GM04503 (cell line): ENCODE measurements around the gene COTL1.
"Not testable (repeated sequence)": the region's sequence is repeated elsewhere in the genome, so short reads cannot be mapped to it uniquely, and the experiment has no call there.

Experiments
- DNase-seq: peaks from one replicate; pipeline ENCODE4 v3.0.0-alpha.2; 2012; ENCODE audit warnings: low read depth

The COTL1 gene

DNA sequence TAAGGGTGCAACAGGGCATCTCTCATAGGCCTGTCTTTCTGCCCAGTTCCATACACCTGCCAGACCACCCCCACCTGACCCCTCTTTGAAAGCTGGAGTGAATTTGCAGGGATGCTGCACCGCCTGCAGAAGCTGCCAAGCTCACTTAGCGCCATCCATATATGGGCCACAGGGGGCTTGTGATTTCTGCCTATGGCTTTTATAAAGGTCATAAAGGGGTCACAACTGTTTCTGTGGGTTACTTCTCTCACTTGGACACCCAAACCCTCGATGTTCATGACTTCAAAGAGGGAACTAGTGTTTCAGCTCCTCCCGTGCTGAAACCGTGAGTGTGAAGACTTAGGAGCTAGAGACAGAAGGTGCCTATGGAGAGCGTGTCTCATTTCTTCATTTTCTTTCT lies 89.6 kb downstream of the COTL1 start:
- DNase-seq = no peak

DNA sequence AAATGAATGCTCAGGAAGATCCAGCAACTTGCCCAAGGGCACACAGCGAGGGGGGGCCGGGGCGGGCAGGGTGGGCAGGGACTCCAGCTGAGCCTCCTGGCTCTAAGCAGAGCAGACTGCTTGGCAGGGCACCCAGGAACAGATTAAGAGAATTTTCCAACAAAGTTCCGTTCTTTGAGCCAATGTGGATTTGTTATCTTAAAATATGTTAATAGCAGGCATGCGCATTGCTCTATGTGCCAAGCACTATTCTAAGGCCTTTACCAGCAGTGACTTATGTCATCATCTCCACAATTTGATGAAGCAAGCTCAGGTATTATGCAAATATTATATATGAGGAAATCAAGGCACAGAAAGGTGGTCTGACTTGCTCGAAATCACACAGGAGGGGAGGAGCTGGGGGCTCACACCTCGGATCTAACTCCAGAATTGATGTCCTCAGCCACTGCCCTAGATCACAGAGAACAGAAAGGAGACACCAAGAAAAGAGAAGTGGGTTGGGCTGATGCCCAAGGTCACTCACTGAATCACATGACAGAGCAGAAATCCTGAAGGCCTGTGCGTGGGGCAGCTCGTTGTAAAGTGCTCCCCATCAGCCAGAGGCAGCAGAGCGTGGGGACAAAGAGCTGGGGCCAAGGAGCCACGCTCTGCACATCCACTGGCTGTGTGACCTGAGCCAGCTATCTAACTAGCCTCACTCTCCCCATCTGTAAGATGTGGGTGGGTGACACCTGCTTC lies 90.2 kb downstream of the COTL1 start:
- DNase-seq = no peak

DNA sequence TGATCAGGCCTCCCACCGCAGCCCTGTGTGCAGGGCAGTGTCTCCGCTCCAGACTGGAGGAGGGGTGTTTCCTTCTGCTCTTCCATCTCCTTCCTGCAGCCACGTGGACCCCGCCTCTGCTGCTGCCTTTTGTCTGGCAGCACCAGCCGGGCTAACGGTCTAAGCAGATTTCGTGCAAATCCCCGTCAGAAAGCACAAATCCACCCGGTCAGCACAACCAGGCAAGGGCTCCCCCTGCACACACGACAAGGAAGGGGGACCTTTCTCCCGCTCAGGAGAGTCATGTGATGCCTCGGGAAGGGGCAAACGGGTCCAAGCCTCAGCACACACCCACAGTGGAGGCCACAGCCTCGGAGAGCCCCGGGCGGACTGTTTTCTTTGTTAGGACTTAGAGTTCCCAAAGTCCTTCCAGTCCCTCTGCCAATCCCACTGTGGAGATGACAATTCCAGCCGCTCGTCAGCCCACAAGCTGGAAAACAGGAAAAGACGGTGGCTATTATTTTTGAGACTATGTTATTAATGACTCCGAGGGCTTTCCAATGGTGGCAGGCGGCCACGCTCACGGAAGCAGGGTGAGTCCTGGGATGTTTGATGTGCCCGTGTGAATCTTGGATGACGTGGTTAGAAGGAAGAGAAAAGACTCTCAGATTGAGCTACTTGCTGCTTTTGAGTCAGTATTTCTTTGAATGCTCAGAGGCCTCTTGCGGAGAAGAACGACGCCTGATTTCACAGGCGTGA lies 90.9 kb downstream of the COTL1 start:
- no peak for DNase-seq

GRCh38 chr16:84524941-84525581 lies 92.8 kb downstream of the COTL1 start:
- not testable (repeated sequence) for DNase-seq

DNA sequence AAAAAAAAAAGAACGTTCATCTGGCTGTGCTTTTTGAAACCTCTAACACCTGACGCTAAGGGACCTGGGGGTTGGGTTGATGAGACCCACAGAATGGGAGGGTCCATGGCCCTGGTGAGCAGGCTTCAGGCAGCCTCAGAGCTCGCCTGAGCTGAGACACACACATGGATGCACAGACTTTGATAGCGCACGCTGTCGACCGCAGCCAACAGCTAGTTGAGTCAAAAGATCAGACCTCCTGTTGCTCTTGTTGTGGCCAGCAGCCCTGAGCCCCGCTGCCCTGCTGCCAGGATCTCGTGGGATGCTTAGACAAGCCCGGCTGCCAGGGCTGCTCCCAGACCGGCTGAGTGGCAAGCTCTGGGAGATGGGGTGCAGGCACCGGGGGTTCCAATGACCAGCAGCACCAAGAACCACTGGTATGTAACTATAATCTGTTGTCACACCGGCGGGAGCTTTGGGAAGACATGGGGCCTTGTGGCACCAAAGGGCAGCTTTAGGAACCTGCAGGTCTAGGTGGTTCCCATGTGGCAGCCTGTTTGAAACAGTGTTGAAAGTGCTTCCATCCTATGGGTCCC lies 93.4 kb downstream of the COTL1 start:
- no peak for DNase-seq

- no peak for DNase-seq
Observed at GRCh38 chr16:84521497-84521770, 96.4 kb downstream of the COTL1 start.

DNA sequence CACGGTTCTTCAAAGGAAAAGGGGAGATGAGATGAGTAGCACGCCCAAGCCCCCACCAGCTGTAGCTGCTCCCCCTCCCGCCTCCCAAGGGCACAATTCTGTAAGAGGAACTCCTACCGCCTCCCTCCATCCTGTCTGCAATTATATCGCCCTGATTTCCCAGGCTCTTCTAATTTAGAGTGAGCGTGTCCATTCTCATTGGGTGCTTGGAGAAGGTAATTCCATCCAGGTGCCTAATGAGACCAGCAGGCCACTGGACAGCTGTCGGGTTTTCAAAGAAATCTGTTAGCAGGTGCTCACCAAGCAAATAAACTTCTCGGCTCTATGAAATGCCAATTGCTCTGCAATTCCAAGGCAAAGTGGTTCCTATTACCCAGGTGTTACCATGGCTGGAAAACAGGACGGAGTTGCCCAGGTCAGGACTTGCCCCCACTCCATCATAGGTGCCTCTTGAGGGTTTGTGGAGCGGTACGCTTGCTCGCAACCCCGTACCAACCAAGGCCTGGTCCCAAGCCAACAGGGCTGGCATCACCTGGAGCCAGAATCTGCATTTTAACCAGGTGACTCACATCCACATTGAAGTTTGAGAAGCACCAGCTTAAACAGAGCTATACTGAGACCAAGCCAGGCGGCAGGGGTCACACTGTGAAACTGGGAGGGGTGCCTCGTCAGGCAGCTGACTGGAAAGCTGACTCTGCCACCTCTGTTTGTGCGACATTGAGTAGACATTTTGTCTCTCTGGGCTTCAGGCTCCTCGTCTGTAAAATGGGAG lies 97.0 kb downstream of the COTL1 start:
- no peak for DNase-seq

GRCh38 chr16:84519855-84520254 lies 98.0 kb downstream of the COTL1 start:
- no peak for DNase-seq

- DNase-seq = no peak
Observed at GRCh38 chr16:84518804-84519341, 99.0 kb downstream of the COTL1 start.

DNA sequence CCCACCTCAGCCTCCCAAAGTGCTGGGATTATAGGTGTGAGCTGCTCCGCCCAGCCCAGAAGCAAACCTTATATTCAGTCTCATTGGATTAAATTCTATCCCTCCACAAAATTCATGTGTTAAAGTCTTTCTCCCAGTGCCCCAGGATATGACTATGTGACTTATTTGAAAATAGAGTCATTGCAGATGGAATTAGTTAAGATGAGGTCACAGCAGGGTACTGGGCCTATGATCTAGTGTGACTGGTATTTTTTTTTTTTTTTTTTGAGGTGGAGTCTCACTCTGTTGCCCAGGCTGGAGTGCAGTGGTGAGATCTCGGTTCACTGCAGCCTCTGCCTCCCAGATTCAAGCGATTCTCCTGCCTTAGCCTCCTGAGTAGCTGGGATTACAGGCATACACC lies 99.7 kb downstream of the COTL1 start:
- DNase-seq = not testable (repeated sequence)

- no peak for DNase-seq
Observed at GRCh38 chr16:84517366-84517765, 100.5 kb downstream of the COTL1 start.
